GM12872 (cell line): ENCODE measurements around the gene SYTL3.

Source experiments
- CTCF ChIP-seq: IDR thresholded peaks from 3 replicates; pipeline ENCODE4 v1.5.1; 2011; ENCODE audit warnings: low read depth, mild to moderate bottlenecking, low read length, moderate library complexity; ENCODE audit not compliant: insufficient read depth

Gene SYTL3

GRCh38 chr6:158684745-158685324 lies 35.0 kb downstream of the SYTL3 start:
- TF ChIP-seq CTCF: no peak

- TF ChIP-seq CTCF: no peak
Observed at GRCh38 chr6:158686311-158686710, 36.5 kb downstream of the SYTL3 start.

GRCh38 chr6:158686791-158687381 lies 37.0 kb downstream of the SYTL3 start:
- TF ChIP-seq CTCF: no peak

GRCh38 chr6:158687506-158687905 lies 37.7 kb downstream of the SYTL3 start:
- TF ChIP-seq CTCF: no peak

DNA sequence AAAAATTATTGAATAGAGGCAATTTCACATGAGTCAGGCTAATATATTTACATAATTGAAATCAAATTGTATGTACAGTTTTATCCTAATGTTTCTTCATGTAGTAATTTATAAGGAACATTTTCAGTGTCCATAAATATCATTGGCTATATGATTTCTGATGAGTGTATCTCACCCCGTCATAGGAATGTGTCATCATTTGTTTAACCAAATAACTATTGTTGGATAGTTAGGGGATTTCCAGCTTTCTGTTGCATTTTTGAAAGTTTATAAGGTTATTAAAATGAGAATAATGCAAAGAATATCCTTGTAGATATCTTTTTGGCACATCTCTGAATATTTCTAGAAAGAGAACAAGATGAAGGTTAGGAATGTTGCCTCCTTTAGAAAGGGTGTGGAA lies 39.0 kb downstream of the SYTL3 start:
- TF ChIP-seq CTCF: no peak

- no peak for TF ChIP-seq CTCF
Observed at GRCh38 chr6:158694913-158695312, 45.1 kb downstream of the SYTL3 start.

DNA sequence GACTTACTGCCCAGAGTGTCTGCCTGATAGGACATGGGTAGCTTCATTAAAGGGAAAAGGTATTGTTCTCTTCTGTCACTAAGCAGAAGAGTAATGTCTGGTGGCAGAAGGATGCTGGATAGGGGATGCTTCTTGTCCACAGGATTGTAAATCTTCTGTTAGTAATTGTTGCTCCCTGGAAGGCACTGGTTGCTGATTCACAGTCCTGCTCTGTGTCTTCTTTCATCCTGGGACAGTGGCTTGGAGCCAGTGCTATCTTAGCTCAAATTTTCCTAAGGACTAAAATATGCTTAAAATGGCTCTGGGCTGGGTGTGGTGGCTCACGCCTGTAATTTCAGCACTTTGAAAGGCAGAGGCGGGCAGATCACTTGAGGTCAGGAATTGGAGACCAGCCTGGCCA lies 48.0 kb downstream of the SYTL3 start:
- TF ChIP-seq CTCF: no peak

GRCh38 chr6:158698931-158699330 lies 49.1 kb downstream of the SYTL3 start:
- no peak for TF ChIP-seq CTCF
